ENCODE results near the gene SHD. TPM values are rescaled to one million over a fixed set of nuclear protein-coding genes. Genes with fewer than 3 reads are reported as not detected.

The SHD gene
- total RNA-seq = not detected in 2 replicates

GRCh38 chr19:4278419-4279266 is at the start of gene SHD:
Gene SHD (plus strand): TSS chr19:4279266. CDS start chr19:4280064, 798 bp downstream.

DNA sequence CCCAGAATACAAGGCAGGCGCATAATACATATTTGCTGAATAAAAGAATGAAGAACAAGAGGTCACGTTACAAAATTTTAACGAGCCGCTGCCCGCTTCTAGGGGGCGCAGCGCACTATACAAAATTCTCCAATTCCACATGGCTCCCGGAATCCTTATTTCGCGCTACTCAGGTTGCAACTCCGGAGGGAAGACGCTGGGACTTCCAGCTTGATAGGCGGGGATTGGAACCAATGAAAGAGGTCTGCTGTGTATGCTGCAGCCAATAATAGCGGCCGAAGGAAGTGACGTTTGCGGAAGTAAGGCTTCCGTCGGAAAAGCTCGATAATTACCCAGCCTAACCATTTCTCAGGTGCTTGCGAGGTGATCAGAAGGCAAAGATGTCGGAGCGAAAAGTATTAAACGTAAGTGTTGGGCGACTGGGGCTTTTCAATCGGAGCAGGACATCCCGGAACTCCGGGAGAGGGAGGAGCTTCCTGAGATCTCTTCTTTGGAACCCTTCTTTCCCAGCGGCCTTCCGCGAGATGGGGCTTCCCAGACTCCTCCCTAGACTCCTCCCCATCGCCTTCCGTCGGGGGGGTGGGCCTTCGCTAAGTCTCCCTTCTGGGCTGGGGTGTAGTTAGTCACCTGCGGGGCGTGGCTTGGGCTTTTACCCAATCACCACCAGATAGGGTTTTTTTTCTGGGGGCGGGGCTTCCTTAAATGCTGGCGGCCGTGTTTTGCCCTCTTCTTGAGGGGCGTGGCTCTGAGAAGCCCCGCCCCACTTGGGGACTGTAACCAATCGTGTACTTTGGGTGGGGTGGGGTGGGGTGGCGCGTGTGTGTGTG is 32.1 kb upstream of the SHD start, which contains the start of gene YJU2:
Gene YJU2 (plus strand): TSS at position 314 of the 827 bp plus-strand sequence. CDS start 67 bp downstream, at position 381.

GRCh38 chr19:4302243-4302640 is 23.2 kb downstream of the SHD start, which contains the start of gene TMIGD2:
Gene TMIGD2 (minus strand): TSS chr19:4302389. CDS start chr19:4302385, 4 bp downstream.

DNA sequence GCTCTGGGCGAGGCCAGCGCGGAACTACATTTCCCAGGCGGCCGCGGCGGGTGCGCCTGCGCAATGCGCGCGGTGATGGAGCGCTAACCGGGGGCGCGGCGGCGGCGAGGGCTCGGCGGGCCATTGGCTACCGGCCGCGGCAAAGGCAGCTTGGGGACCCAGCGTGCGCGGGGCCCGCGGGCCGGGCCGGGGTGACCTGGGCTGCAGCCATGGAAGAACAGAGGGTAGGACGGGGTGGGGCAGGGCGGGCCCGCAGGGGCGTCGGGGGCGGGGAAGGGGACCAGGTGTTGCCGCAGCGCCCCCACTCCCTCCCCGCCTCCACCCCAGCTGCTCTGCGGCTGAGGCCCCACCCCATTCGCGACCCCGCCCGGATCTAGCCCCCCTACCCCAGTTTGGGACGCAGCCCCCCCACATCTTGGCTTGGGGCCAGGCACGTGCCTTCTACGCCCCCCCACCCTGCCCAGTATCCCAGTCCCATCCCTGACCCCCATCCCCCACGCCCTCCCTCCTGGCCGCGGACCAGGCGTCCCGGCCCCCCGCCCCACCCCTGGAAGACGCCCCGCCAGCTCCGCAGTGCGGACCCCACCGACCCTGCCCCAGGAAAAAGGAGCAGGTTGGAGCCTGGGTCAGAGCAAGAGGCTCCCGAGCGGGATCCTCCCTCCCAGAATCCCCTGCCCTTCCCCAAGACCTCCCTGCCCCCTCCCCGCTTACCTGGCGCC is 25.6 kb downstream of the SHD start, which contains the start of gene FSD1:
Gene FSD1 (plus strand): TSS at position 61 of the 719 bp plus-strand sequence. CDS start 149 bp downstream, at position 210.

DNA sequence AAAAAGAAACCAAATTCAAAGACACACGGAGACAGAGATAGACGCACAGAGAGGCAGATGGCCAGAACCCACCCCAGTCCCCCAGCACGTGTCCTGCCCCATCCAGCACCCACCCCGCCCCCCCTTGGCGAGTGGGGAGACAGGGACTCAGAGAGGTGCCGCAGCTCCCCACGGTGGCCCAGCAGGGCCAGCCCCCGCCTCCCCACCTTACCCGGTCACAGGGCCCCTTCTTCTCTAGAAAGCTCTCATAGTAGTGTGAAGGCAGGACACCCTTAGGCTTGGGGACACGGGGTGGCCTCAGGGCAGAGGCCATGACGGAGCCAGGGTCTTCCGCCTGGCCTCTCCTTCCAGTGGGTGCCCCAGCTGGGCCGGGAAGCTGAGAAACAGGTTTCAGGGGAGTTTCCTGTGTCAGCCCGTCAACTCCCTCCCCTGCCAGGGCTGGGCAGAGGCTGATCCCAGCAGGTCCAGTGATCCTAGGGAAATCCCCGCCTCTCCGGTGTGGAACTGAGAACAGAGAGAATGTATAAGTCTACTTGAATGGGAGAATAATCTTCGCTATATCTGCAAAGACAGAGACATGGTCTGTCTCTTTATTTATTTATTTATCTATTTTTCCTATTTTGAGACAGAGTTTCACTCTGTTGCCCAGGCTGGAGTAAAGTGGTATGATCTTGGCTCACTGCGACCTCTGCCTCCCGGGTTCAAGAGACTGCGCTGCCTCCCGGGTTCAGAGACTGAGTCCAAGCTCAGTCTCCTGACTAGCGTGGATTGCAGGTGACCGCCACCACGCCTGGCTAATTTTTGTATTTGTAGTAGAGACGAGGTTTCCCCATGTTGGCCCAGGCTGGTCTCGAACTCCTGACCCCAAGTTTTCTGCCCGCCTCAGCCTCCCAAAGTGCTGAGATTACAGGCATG is 59.6 kb downstream of the SHD start, which contains the start of gene STAP2:
Gene STAP2 (minus strand): TSS at position 387 of the 915 bp plus-strand sequence. CDS start 74 bp downstream, at position 313.

Other genes starting within 250 kb of the SHD start
- gene ZBTB7A, start 212.4 kb upstream of the SHD start, total RNA-seq = 8.4 and 15.1 TPM in 2 replicates
- gene MAP2K2, start 155.1 kb upstream of the SHD start, total RNA-seq = 178 and 202 TPM in 2 replicates
- gene CREB3L3, start 125.6 kb upstream of the SHD start, total RNA-seq = not detected in 2 replicates
- gene SIRT6, start 96.7 kb upstream of the SHD start, total RNA-seq = 8.9 and 11.7 TPM in 2 replicates
- 0.18 and 0.38 TPM in 2 replicates for gene ANKRD24, start 96.6 kb upstream of the SHD start, total RNA-seq
- 0.18 and 0.66 TPM in 2 replicates for gene EBI3, start 49.7 kb upstream of the SHD start, total RNA-seq
- 17.4 and 20.4 TPM in 2 replicates for gene YJU2, start 32.2 kb upstream of the SHD start, total RNA-seq
- gene TMIGD2, start 23.1 kb downstream of the SHD start, total RNA-seq = not detected in 2 replicates
- 20.6 and 28.9 TPM in 2 replicates for gene FSD1, start 25.3 kb downstream of the SHD start, total RNA-seq
- gene STAP2, start 59.6 kb downstream of the SHD start, total RNA-seq = 7.9 and 17.1 TPM in 2 replicates
- 7.7 and 9.6 TPM in 2 replicates for gene MPND, start 64.3 kb downstream of the SHD start, total RNA-seq
- gene SH3GL1, start 121.3 kb downstream of the SHD start, total RNA-seq = 41.4 and 42.6 TPM in 2 replicates
- gene CHAF1A, start 123.4 kb downstream of the SHD start, total RNA-seq = 8.6 and 13.9 TPM in 2 replicates
- 81.5 and 101 TPM in 2 replicates for gene UBXN6, start 178.5 kb downstream of the SHD start, total RNA-seq
- 67.5 and 70.9 TPM in 2 replicates for gene HDGFL2, start 193.0 kb downstream of the SHD start, total RNA-seq
- gene PLIN4, start 239.2 kb downstream of the SHD start, total RNA-seq = under 0.01 TPM in 2 replicates